Neuronal stem cell (in vitro differentiated cells): Measurements from ENCODE around the gene POFUT2.
A peak's percentile ranks its signal among the peaks of the same experiment; 100 is the strongest.

Experiments
- DNase-seq: peaks from one replicate; pipeline ENCODE4 v3.0.0-alpha.2; 2013; ENCODE audit warnings: low spot score
- H2AFZ ChIP-seq: one replicate; pipeline ENCODE4 v1.6.1; 2013; ENCODE audit warnings: mild to moderate bottlenecking, low read length, inconsistent platforms
- H2AK5ac ChIP-seq: 2 replicates; pipeline ENCODE4 v1.6.1; 2013; ENCODE audit warnings: low read depth, mild to moderate bottlenecking, inconsistent platforms, low read length, moderate library complexity, mixed read lengths
- H2BK120ac ChIP-seq: 2 replicates; pipeline ENCODE4 v1.6.1; 2013; ENCODE audit warnings: low read depth, mild to moderate bottlenecking, inconsistent platforms, low read length, moderate library complexity, mixed read lengths
- H2BK12ac ChIP-seq: one replicate; pipeline ENCODE4 v1.6.1; 2013; ENCODE audit warnings: low read length, inconsistent platforms
- H2BK15ac ChIP-seq: 2 replicates; pipeline ENCODE4 v1.6.1; 2013; ENCODE audit warnings: mild to moderate bottlenecking, low read length, inconsistent platforms, mixed read lengths
- H2BK5ac ChIP-seq: one replicate; pipeline ENCODE4 v1.6.1; 2013; ENCODE audit warnings: inconsistent platforms, mild to moderate bottlenecking, low read length, moderate library complexity
- H3K14ac ChIP-seq: one replicate; pipeline ENCODE4 v1.6.1; 2013; ENCODE audit warnings: low read length, inconsistent platforms
- H3K18ac ChIP-seq: 2 replicates; pipeline ENCODE4 v1.6.1; 2013; ENCODE audit warnings: low read length, inconsistent platforms
- H3K23ac ChIP-seq: 2 replicates; pipeline ENCODE4 v1.6.1; 2013; ENCODE audit warnings: low read depth, mild to moderate bottlenecking, mixed read lengths, low read length, inconsistent platforms; ENCODE audit not compliant: poor library complexity
- H3K27ac ChIP-seq: replicated peaks from 3 replicates; pipeline ENCODE4 v1.5.1; 2013; ENCODE audit warnings: low read length, inconsistent platforms
- H3K27me3 ChIP-seq, 3 experiments: 2 replicates each; pipeline ENCODE4 v1.6.1; 2013; ENCODE audit warnings: low read length in 3 of 3, mild to moderate bottlenecking in 2 of 3, inconsistent platforms in 1 of 3, low read depth in 1 of 3, mixed read lengths in 1 of 3, moderate library complexity in 1 of 3; ENCODE audit not compliant: control insufficient read depth in 3 of 3, insufficient read depth in 3 of 3
- H3K36me3 ChIP-seq, 2 donors: replicated peaks in 1 of 2; 2 replicates each; pipeline ENCODE4 v1.6.1; 2013; ENCODE audit warnings: low read length in 2 of 2; ENCODE audit not compliant: control insufficient read depth in 2 of 2, insufficient read depth in 2 of 2
- H3K4ac ChIP-seq: 2 replicates; pipeline ENCODE4 v1.6.1; 2013; ENCODE audit warnings: inconsistent platforms, mild to moderate bottlenecking, low read length, moderate library complexity
- H3K4me1 ChIP-seq, 2 donors: 1 replicate in 1 of 2; 2 replicates in 1 of 2; pipeline ENCODE4 v1.6.1; 2013; ENCODE audit warnings: low read length in 2 of 2, low read depth in 1 of 2; ENCODE audit not compliant: control insufficient read depth in 2 of 2, insufficient read depth in 1 of 2
- H3K4me2 ChIP-seq: one replicate; pipeline ENCODE4 v1.6.1; 2013; ENCODE audit warnings: mild to moderate bottlenecking, low read length, inconsistent platforms; ENCODE audit not compliant: insufficient read depth, poor library complexity, severe bottlenecking
- H3K4me3 ChIP-seq, 2 donors: 2 replicates each; pipeline ENCODE4 v1.5.1; 2013; ENCODE audit warnings: low read length in 2 of 2, mild to moderate bottlenecking in 2 of 2, inconsistent platforms in 1 of 2, moderate library complexity in 1 of 2
- H3K79me1 ChIP-seq: one replicate; pipeline ENCODE4 v1.6.1; 2013; ENCODE audit warnings: low read depth, mild to moderate bottlenecking, inconsistent platforms, low read length, moderate library complexity
- H3K9ac ChIP-seq: one replicate; pipeline ENCODE4 v1.6.1; 2013; ENCODE audit warnings: mild to moderate bottlenecking, low read depth, low read length, inconsistent platforms; ENCODE audit not compliant: poor library complexity
- H3K9me3 ChIP-seq, 2 donors: replicated peaks in 1 of 2; 2 replicates each; pipeline versions ENCODE3 to v1.6.1; 2013; ENCODE audit warnings: low read length in 2 of 2, mild to moderate bottlenecking in 2 of 2, inconsistent platforms in 1 of 2, low read depth in 1 of 2, mixed read lengths in 1 of 2, moderate library complexity in 1 of 2; ENCODE audit not compliant: control insufficient read depth in 2 of 2, insufficient read depth in 1 of 2
- H4K8ac ChIP-seq: one replicate; pipeline ENCODE4 v1.6.1; 2013; ENCODE audit warnings: low read depth, mild to moderate bottlenecking, inconsistent platforms, low read length, moderate library complexity
- H4K91ac ChIP-seq: one replicate; pipeline ENCODE4 v1.6.1; 2013; ENCODE audit warnings: low read length, low read depth, mild to moderate bottlenecking, inconsistent platforms; ENCODE audit not compliant: poor library complexity
- WGBS, 2 donors: extraction: QIAGEN DNeasy Blood & Tissue Kit; methylation state at CpG; one replicate each; pipeline ENCODE4 v1.1.7; 2013; ENCODE audit warnings: missing lambda C conversion rate in 2 of 2, mixed read lengths in 1 of 2; ENCODE audit not compliant: insufficient read length in 2 of 2, insufficient replicate concordance in 1 of 2; ENCODE audit errors: extremely low coverage in 2 of 2; 5-methylcytosine and 5-hydroxymethylcytosine counted together

POFUT2 gene

GRCh38 chr21:45258466-45258865 is 29.2 kb downstream of the POFUT2 start:
- Histone ChIP-seq H3K18ac (peak overlapping the region; percentile 59), H3K27me3 (no peaks in the 10 kb centered on the region), H3K9ac (no peak overlapping the region), H3K14ac (peak overlapping the region; percentile 10), H3K27ac (no peak overlapping the region), H2AFZ (no peak overlapping the region), H3K4me2 (no peak overlapping the region), H3K23ac (peak overlapping the region; percentile 73), H2BK120ac (peak overlapping the region; percentile 72), H3K79me1 (peaks cover 2% of the 10 kb centered on the region), H2BK12ac (no peak overlapping the region), H4K91ac (no peak overlapping the region), H3K36me3 (peaks cover 8 to 11% of the 10 kb centered on the region in 2 donors), H3K4me1 (peaks cover 4 to 10% of the 10 kb centered on the region in 2 donors), H2AK5ac (peak overlapping the region; percentile 85), H3K4me3 (no peak overlapping the region), H3K9me3 (no peaks in the 10 kb centered on the region), H2BK5ac (peak overlapping the region; percentile 80), H2BK15ac (no peak overlapping the region), H3K4ac (no peak overlapping the region), H4K8ac (no peak overlapping the region)
- DNase-seq: no peak
- WGBS, 2 donors: no CpG with 5 or more reads among the region's 19 CpGs

DNA sequence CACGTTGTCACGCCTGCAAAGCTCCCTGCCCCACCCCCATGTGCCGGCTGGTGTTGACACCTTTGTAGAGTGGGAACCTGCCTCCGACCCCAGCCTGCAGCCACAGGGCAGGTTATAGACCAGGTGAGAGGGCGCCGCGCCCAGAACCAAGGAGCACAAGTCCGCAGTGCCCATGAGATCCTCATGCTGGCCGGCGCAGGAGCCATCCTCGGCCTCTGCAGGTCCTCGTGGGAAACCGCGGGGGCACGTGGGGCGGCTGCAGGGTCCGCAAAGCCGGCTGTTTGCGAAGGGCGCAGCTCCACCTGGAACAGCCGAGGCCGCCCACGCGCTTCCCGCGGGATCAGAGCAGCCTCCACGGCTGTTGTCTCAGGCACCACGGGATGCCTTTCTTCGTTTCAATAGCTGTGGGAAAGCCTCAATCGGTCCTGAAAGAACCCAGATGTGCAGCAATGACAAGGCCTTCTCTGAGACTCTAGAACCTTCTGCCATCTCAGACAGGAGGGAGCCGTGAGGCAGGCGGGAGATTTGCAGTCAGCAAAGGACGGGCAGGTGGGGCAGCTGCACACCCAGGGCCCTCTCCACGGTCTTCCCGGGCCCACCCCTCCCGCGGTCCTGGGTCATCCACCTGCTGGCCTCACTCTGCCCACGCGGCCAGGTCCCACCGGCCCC is 29.9 kb downstream of the POFUT2 start:
- no CpG with 5 or more reads among the region's 40 CpGs for WGBS, 2 donors
- no peak overlapping the region for H3K27ac ChIP-seq

GRCh38 chr21:45256912-45257672 is 30.6 kb downstream of the POFUT2 start:
- Histone ChIP-seq H3K79me1 (peaks cover 2% of the 10 kb centered on the region), H3K27ac (no peak overlapping the region), H3K23ac (peak overlapping the region; percentile 98), H3K4ac (no peak overlapping the region), H3K14ac (peak overlapping the region; percentile 67), H2BK12ac (peak overlapping the region; percentile 68), H3K4me3 (no peak overlapping the region), H3K36me3 (peaks cover 0 to 3% of the 10 kb centered on the region in 2 donors), H4K91ac (peak overlapping the region; percentile 92), H2AK5ac (peak overlapping the region; percentile 96), H4K8ac (no peak overlapping the region), H3K4me2 (no peak overlapping the region), H2BK5ac (peak overlapping the region; percentile 53), H3K18ac (peak overlapping the region; percentile 93), H3K9ac (peak overlapping the region; percentile 44), H2BK15ac (peak overlapping the region; percentile 2), H2BK120ac (peak overlapping the region; percentile 94), H3K27me3 (peaks cover 0 to 3% (median 0%) of the 10 kb centered on the region in 3 experiments), H3K4me1 (peaks cover 4 to 11% of the 10 kb centered on the region in 2 donors), H2AFZ (peak overlapping the region; percentile 76), H3K9me3 (no peaks in the 10 kb centered on the region)
- WGBS, 2 donors: no CpG with 5 or more reads among the region's 27 CpGs
- DNase-seq: no peak

More for the DNA sequence above, 29.9 kb downstream of the POFUT2 start:
- Histone ChIP-seq H3K4me1 (peaks cover 4 to 11% of the 10 kb centered on the region in 2 donors), H3K4me2 (no peak overlapping the region), H3K18ac (peak overlapping the region; percentile 89), H3K14ac (peak overlapping the region; percentile 67), H2BK120ac (peak overlapping the region; percentile 94), H4K8ac (no peak overlapping the region), H3K23ac (peak overlapping the region; percentile 90), H2BK5ac (peak overlapping the region; percentile 42), H3K9me3 (no peaks in the 10 kb centered on the region), H3K27me3 (peaks cover 0 to 3% (median 0%) of the 10 kb centered on the region in 3 experiments), H3K79me1 (peaks cover 2% of the 10 kb centered on the region), H4K91ac (no peak overlapping the region), H3K36me3 (peaks cover 4 to 5% of the 10 kb centered on the region in 2 donors), H2BK12ac (peak overlapping the region; percentile 68), H3K4ac (no peak overlapping the region), H2BK15ac (peak overlapping the region; percentile 73), H3K9ac (no peak overlapping the region), H3K4me3 (no peak overlapping the region), H2AK5ac (peak overlapping the region; percentile 85), H2AFZ (no peak overlapping the region)
- DNase-seq: no peak
